Raji (cell line): ENCODE data around the gene RBM15.

Source experiments
- POLR2A ChIP-seq: IDR thresholded peaks from 2 replicates; pipeline ENCODE4 v1.6.1; 2011; ENCODE audit warnings: low read depth, low read length, control low read depth; ENCODE audit not compliant: insufficient read depth

The RBM15 gene, protein sequence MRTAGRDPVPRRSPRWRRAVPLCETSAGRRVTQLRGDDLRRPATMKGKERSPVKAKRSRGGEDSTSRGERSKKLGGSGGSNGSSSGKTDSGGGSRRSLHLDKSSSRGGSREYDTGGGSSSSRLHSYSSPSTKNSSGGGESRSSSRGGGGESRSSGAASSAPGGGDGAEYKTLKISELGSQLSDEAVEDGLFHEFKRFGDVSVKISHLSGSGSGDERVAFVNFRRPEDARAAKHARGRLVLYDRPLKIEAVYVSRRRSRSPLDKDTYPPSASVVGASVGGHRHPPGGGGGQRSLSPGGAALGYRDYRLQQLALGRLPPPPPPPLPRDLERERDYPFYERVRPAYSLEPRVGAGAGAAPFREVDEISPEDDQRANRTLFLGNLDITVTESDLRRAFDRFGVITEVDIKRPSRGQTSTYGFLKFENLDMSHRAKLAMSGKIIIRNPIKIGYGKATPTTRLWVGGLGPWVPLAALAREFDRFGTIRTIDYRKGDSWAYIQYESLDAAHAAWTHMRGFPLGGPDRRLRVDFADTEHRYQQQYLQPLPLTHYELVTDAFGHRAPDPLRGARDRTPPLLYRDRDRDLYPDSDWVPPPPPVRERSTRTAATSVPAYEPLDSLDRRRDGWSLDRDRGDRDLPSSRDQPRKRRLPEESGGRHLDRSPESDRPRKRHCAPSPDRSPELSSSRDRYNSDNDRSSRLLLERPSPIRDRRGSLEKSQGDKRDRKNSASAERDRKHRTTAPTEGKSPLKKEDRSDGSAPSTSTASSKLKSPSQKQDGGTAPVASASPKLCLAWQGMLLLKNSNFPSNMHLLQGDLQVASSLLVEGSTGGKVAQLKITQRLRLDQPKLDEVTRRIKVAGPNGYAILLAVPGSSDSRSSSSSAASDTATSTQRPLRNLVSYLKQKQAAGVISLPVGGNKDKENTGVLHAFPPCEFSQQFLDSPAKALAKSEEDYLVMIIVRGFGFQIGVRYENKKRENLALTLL

GRCh38 chr1:110338886-110339406, at the start of gene RBM15:
TSS of gene RBM15 (plus strand) at chr1:110339377. CDS start at chr1:110339406, 29 bp downstream.
- no peak for TF ChIP-seq POLR2A

DNA sequence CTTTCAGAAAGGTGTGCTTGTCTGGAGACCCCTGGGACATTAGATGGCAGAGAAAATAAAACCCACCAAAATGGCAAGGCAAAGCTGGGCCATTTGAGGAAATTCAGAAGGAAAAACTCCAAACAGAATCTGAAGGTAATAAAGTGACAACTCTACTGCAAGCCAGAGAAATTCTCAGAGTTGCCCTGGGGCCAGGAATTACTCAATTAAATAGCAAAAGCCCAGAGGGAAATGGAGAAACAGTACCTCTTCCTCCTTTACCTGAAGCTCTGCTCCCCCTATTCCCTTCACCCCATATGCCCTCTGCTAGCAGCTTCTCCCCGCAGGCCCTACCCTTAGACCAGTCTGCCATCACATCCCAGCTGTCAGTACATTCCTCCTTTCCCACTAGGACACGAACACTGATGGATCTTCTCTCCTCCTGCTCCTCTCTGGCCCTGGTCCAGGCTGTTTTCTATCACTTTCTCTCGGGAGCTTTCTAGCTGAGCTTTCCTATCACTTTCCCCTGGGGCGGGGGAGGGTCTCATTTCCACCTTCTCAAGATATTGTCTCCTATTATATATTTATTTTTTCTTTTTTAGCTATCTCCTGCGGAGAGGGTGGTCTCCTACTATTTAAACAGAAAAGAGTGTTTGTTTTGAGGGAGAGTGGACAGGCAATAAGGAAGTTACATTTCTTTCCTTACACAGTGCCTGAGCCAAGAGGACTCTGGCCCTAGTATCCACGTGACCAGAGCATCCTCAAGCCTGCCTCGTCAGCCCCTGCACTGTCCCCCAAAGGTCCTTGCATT, 47.7 kb upstream of the RBM15 start:
- no peak for TF ChIP-seq POLR2A

- TF ChIP-seq POLR2A, result no peak
These were observed 47.0 kb upstream of the RBM15 start for GRCh38 chr1:110292031-110292741.

DNA sequence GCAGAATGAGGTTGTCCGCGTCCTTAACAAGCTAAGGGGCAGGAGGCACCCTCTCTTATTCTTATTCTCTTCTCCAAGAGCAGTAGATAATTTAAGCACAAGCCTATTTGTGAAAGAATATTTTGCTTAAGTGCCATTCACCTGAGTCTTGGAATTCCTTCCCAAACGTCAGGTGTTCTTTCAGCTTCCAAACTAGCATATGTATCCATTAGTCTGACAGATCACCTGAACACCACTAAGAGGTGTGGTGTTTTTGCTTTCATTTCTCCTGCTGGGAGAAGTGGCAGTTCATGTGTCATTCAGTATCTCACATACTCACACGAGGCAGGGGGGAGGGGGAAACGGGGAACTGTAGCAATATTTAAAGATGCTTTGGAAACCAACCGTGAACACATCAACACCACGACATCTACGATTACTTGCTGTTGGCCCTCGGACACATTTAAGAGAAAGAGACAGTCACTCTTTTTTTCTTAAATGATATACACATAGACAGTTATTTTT, 45.5 kb upstream of the RBM15 start:
- TF ChIP-seq POLR2A, result no peak

- no peak for TF ChIP-seq POLR2A
These were observed 44.9 kb upstream of the RBM15 start for GRCh38 chr1:110294308-110294707.

- TF ChIP-seq POLR2A, result no peak
These were observed 40.2 kb upstream of the RBM15 start for GRCh38 chr1:110298991-110299390.

- no peak for TF ChIP-seq POLR2A
These were observed 38.6 kb upstream of the RBM15 start for GRCh38 chr1:110300412-110301085.

- TF ChIP-seq POLR2A, result no peak
These were observed 36.3 kb upstream of the RBM15 start for GRCh38 chr1:110302836-110303235.

- TF ChIP-seq POLR2A, result no peak
These were observed 33.2 kb upstream of the RBM15 start for GRCh38 chr1:110305900-110306420.

DNA sequence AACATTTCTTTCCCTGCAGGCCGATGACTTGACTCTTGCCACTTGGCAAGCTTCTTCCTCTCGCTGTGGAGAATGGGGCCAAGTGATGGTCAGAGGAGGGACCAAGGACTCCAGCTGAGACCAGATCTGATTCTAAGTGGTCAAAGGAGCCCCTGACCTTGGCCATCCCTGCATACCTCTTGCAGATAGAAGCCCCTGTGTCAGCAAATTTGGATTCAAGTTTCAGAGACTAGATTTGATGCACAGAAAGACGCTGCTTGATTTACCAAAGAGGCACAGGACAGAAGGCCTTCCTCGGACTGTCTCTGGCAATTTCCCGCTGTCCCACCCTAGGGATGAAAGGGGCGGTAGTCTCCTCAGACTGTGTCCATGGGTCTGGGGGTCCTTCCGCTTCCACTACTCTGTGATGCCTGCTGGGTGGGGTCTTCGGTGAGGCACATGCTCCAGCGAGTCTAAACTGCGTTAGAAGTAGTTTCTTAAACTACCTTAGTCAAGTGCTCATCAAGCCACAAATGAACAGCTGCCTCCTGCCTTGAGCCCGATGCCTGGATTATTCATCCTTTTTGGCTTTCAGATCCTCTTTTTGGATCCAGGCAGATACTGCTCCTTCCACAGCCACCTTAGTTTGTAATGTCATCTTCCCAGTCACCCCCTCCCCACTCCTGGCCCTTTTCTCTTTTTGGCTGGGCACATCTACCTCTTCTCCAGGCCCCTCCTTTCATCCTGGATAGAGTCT, 31.8 kb upstream of the RBM15 start:
- TF ChIP-seq POLR2A, result no peak

GRCh38 chr1:110308247-110308646, 30.9 kb upstream of the RBM15 start:
- TF ChIP-seq POLR2A, result no peak

DNA sequence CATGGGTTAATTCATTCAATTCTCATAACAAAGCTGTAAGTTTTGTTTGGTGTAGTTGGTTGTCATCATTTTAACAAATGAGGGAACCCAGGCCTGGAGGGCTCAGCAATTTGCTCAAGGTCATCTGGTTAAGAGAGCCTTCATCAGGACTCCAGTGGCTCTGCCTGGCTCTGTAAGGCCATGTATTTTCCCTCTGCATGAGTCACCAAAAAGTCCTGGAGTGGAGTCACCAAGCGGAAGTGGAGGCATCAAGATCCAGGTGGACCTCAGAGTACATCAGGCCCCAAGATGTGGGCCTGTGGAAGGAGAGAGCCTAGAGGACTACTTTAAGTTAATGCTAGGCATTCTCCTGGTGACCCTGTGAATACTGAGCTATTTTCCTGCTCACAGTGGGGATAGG, 30.0 kb upstream of the RBM15 start:
- no peak for TF ChIP-seq POLR2A
